Stimulated activated CD4-positive, alpha-beta T cell treated with anti-CD3 and anti-CD28 coated beads, Interleukin-2, amount 100 ng/mL, for 24 hours (primary cell): ENCODE results near the gene CEP97.
"Not testable (repeated sequence)": the region's sequence is repeated elsewhere in the genome, so short reads cannot be mapped to it uniquely, and the experiment has no call there.

Experiments used
- DNase-seq, 2 donors: peaks; one replicate each; pipeline ENCODE4 v3.0.0-alpha.2; 2020

CEP97 gene

DNA sequence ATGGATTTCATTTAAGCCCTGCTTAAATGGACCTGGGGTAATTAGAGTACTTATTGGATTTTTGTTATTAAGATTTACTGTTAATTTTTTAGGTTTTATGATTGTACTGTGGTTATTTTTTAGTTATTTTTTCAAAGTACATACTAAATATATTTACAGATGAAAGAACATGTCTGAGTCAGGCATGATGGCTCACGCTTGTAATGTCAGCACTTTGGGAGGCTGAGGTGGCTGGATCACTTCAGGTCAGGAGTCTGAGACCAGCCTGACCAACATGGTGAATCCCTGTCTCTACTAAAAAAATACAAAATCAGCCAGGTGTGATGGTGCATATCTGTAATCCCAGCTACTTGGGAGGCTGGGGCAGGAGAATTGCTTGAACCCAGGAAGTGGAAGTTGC lies 21.7 kb upstream of the CEP97 start:
- DNase-seq: no peak

DNA sequence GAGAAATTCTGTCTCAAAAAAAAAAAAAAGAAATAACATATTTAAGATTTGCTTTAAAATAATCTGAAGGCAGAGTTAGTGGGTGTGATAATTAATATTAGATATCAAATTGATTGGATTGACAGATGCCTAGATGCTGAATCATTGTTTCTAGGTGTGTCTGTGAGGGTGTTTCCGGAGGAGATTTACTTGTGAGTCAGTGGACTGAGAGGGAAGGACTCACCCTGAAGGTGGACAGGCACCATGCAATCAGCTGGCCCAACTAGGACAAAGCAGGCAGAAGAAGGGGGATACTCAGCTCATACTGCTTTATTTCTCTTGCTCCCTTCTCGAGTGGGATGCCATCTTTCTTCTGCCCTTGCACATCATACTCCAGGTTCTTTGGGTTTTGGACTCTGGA lies 21.2 kb upstream of the CEP97 start:
- DNase-seq: no peak

DNA sequence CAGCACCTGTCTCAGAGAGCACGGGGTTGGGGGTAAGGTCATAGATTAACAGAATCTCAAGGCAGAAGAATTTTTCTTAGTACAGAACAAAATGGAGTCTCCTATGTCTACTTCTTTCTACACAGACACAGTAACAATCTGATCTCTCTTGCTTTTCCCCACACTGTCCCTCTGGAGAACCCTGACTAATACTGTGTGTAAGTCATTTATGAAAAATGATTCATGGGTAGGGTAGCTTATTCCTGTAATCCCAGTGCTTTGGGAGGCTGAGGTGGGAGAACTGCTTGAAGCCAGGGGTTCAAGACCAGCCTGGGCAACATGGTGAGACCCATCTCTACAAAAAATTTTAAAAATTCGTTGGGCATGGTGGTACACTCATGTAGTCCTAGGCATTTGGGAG lies 19.8 kb upstream of the CEP97 start:
- not testable (repeated sequence) for DNase-seq

DNA sequence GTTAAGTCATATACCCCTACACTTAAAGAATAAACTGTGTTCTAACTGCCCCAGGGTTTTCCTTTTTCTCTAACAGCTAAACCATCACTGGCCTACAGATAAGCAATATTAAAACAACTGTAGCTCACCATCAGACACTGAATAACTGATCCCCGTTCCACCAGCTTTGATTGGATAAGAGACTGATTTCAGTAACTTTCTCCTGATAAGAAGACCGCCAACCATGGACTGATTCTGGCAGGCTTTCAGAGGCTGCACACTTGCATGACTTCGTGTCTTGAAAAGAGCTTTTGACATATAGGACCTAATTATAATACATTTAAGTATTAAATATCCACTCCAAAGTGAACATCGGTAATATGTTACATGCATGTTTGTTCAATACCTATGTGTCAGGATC lies 15.3 kb upstream of the CEP97 start:
- DNase-seq: no peak

- no peak for DNase-seq
These were observed 6.0 kb upstream of the CEP97 start for GRCh38 chr3:101718455-101718854.

- no peak for DNase-seq
These were observed 4.7 kb upstream of the CEP97 start for GRCh38 chr3:101719604-101720185.

- peak in 1 of 2 donors; percentile 21 for DNase-seq
These were observed 3.3 kb upstream of the CEP97 start for GRCh38 chr3:101720851-101721840.

GRCh38 chr3:101722394-101723173 lies 1.8 kb upstream of the CEP97 start:
- DNase-seq: no peak

DNA sequence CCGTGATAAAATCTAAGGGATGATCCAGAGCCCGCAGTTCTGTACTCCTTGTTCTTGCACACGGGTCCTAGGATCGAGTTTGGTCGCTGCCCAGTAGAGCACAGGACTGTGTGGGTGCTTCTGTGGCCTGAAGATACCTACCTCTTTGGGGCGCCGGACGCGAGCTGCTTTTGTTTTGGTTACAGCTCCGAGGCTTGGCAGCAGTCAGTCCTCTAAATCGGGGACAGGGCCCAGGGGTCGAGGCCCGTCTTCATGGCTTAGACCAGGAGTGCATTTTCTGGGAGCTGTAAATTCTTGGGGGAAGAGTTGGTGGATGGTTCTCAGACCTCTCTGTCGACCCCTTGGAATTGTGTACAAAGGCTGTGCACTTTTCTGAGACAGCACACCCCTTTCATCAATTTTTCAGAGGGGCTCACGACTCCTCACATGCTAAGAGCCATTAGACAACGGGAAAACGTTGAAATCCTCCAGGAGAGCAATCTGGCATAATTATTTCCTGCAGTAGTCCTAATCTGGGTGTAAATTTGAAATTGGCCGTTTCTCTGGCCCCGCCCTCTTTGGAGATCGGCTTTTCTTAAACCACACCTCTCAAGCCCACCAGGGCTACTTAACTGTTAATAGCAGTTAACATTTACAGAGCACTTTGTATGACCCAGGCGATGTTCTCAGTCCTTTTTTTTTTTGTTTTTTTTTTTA lies 928 bp downstream of the CEP97 start:
- DNase-seq: peak; percentile 38 to 44

GRCh38 chr3:101725890-101726275 lies 1.5 kb downstream of the CEP97 start:
- no peak for DNase-seq

GRCh38 chr3:101729586-101729985 lies 5.2 kb downstream of the CEP97 start:
- no peak for DNase-seq

DNA sequence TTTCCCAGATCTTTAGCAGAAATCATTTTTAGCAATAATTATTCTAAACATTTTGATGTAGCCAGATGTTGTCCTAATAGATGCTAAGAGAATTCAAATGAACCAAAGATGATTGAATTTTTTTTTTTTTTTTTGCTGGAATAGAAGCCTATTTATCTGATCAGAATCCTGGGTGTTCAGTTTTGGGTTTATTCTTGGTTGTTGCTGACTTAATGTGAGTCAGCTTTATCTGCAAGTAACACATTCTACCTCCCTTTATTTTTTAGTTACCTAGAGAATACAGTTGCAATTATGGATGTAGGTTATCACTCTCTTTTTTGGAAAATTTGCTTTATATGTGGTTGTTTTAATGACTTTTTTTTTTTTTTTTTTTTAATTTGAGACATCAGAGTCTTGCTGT lies 6.4 kb downstream of the CEP97 start:
- DNase-seq: no peak

DNA sequence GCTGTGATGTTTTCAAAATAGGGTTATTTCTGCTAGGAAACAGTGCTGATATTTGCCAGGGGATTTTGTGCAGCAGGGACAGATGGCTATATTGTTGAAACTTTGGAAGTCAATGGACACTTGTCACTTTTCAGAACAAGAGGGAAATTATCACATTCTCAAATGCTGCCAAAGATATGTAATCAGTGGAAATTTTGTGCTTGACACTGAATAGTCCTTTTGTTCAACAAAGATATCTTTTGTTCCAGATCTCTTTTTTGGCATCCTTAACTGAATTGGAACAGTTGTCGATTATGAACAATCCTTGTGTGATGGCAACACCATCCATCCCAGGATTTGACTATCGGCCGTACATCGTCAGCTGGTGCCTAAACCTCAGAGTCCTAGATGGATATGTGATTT lies 7.8 kb downstream of the CEP97 start:
- no peak for DNase-seq

- DNase-seq: no peak
These were observed 11.4 kb downstream of the CEP97 start for GRCh38 chr3:101735833-101736232.

DNA sequence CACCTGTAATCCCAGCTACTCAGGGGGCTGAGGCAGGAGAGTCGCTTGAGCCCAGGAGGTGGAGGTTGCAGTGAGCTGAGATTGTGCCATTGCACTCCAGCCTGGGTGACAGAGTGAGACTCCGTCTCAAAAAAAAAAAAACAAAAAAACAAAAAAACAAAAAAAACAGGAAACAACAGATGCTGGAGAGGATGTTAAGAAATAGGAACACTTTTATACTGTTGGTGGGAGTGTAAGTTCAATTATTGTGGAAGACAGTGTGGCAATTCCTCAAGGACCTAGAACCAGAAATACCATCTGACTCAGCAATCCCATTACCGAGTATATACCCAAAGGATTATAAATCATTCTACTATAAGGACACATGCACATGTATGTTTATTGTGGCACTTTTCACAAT lies 17.5 kb downstream of the CEP97 start:
- not testable (repeated sequence) for DNase-seq

DNA sequence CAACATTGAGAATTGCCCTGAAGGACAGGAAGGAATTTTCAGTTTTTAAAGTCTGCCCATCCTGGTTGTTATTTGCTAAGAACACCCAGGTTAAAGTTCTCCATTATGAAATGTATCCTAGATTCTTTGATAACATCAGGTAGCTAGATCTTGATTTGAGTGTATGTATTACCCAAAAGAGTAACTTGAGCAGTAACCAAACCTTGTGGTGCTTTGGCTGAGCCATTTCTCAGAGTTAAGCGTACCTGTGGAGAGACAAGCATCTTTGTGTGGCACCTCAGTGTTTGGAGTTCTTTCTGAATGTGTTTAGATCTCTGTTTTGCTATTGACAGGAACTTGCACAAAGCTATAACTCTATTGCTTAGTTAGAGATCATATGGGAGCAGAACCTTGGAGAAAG lies 20.4 kb downstream of the CEP97 start:
- no peak for DNase-seq

DNA sequence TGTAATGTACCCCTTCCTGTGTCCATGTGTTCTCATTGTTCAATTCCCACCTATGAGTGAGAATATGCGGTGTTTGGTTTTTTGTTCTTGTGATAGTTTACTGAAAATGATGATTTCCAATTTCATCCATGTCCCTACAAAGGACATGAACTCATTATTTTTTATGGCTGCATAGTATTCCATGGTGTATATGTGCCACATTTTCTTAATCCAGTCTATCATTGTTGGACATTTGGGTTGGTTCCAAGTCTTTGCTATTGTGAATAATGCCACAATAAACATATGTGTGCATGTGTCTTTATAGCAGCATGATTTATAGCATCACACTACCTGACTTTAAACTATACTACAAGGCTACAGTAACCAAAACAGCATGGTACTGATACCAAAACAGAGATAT lies 21.5 kb downstream of the CEP97 start:
- not testable (repeated sequence) for DNase-seq

DNA sequence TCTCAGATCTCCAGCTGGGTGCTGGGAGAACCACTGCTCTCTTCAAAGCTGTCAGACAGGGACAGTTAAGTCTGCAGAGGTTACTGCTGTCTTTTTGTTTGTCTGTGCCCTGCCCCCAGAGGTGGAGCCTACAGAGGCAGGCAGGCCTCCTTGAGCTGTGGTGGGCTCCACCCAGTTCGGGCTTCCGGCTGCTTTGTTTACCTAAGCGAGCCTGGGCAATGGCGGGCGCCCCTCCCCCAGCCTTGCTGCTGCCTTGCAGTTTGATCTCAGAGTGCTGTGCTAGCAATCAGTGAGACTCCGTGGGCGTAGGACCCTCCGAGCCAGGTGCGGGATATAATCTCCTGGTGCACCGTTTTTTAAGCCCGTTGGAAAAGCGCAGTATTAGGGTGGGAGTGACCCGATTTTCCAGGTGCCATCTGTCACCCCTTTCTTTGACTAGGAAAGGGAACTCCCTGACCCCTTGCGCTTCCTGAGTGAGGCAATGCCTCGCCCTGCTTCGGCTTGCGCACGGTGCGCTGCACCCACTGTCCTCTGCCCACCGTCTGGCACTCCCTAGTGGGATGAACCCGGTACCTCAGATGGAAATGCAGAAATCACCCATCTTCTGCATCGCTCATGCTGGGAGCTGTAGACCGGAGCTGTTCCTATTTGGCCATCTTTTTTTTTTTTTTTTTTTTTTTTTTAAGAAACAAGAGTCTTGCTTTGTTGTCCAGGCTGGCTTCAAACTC lies 29.1 kb downstream of the CEP97 start:
- DNase-seq: not testable (repeated sequence)

- no peak for DNase-seq
These were observed 33.8 kb downstream of the CEP97 start for GRCh38 chr3:101758224-101758623.

DNA sequence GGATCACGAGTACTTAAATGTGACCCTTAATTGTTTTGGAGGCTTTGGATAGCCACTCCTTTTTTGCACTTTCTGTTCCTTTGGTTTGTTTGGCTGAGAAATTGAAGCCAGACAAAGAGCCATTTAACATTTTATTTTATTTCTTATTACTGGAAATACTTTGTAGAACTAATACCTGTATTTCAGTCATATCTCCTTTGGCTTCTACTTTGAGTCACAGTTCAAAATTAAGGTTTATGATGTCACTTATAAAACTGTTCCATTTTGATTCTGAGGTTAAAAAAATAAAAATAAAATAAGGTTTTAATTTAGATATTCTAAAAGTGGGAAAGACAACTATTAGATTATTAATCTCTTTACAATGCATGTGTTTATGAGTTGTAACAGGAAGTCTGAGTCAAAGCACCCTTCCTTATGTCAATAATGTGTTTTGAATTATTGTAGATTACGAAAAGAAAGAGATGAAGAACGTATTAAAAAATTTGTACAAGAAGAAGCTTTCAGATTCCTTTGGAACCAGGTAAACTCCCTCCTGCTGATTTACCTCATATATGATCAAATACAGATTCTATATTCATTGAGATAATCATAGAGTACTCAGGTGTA lies 37.7 kb downstream of the CEP97 start:
- DNase-seq: no peak

DNA sequence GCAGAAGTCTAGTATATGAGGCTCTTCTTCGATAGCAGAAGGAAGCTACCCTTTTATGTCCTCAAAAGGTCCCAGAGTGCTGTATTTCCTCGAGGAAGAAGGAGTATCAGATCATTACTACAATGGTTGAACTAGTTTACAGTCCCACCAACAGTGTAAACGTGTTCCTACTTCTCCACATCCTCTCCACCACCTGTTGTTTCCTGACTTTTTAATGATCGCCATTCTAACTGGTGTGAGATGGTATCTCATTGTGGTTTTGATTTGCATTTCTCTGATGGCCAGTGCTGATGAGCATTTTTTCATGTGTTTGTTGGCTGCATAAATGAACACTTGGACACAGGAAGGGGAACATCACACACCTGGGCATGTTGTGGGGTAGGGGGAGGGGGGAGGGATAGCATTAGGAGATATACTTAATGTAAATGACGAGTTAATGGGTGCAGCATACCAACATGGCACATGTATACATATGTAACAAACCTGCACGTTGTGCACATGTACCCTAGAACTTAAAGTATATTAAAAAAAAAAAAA lies 53.4 kb downstream of the CEP97 start:
- not testable (repeated sequence) for DNase-seq
